Measurements from ENCODE around the gene TNFRSF8. TPM values are rescaled to one million over a fixed set of nuclear protein-coding genes. Genes with fewer than 3 reads are reported as not detected.

TNFRSF8 gene
- total RNA-seq, 4 donors from 2014 or later = 0.26 to 2.4 (median 0.85) TPM

- no peaks in the 10 kb centered on the region for H3K4me1 ChIP-seq
- no peaks in the 10 kb centered on the region for H3K9me3 ChIP-seq
- H3K36me3 ChIP-seq = no peaks in the 10 kb centered on the region
- H3K4me3 ChIP-seq = no peak overlapping the region
- intact Hi-C loops (cut with DNase I; ENCODE audit: low total_unique reads) = no loop called here
- no peak overlapping the region for H3K27ac ChIP-seq
- TF ChIP-seq CTCF (IDR thresholded peaks at IDR 0.05) (no peak), POLR2A (IDR thresholded peaks at IDR 0.05) (no peak)
- no peaks in the 10 kb centered on the region for H3K27me3 ChIP-seq
- no peak for DNase-seq
Measured at GRCh38 chr1:12078575-12078937, 15.5 kb downstream of the TNFRSF8 start.

DNA sequence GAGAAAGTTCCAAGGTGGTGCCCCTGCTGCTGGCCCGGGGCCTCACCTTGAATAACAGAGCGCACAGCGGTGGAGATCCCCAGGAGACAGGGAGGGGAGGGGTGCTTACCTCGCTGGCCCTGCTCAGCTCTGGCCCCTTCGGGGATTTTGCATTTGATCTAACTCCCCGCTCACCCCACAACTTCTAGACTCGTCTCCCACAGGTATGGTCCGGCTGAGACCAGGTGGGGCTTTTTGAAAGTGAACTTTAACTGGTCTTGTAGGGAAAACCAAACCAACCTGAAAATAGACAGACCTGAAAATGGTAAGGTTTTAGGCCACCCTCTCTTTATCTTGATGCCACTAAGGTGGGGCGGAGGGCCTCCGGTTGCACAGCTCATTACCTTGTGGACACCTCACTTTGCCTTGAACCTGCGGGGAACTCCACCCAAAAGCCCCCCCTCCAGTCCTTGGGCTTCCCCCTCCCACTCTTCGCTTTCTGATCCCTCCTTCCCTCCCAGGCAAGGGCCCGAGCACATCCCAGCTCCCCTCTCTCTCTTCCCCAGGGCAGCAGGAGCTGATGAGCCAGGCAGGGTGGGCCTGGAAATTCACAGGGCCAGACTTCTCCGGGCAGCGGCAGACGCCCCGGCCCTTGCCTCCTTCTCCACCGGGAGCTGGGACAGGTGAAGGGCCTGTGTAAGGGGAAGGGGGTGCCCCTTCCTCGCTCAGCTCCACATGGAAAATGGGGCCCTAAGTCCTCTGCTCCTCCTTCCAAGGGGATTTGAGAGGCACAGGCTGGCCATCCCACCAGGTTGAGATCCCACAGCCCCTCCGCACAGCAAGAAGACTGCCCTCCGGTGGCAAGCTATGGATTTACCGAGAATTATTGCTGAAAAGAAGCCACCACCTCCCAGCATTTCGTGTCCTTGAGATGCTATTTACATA is 16.1 kb downstream of the TNFRSF8 start:
- H3K4me1 ChIP-seq = no peaks in the 10 kb centered on the region
- DNase-seq = peak; percentile 27 to 33
- no peak overlapping the region for H3K4me3 ChIP-seq
- intact Hi-C loops (cut with DNase I; ENCODE audit: low total_unique reads) = no loop called here
- H3K27me3 ChIP-seq = no peaks in the 10 kb centered on the region
- H3K27ac ChIP-seq = no peak overlapping the region
- H3K9me3 ChIP-seq = no peaks in the 10 kb centered on the region
- no peaks in the 10 kb centered on the region for H3K36me3 ChIP-seq
- no peak for TF ChIP-seq POLR2A (IDR thresholded peaks at IDR 0.05)
- TF ChIP-seq CTCF (IDR thresholded peaks at IDR 0.05) = peak; percentile 45 to 59 (median 51)

- H3K27me3 ChIP-seq = no peaks in the 10 kb centered on the region
- DNase-seq = no peak
- TF ChIP-seq CTCF (IDR thresholded peaks at IDR 0.05) (no peak), POLR2A (IDR thresholded peaks at IDR 0.05) (no peak)
- intact Hi-C loops (cut with DNase I; ENCODE audit: low total_unique reads) = no loop called here
- H3K36me3 ChIP-seq = no peaks in the 10 kb centered on the region
- H3K9me3 ChIP-seq = no peaks in the 10 kb centered on the region
- H3K4me1 ChIP-seq = no peaks in the 10 kb centered on the region
- no peak overlapping the region for H3K27ac ChIP-seq
- no peak overlapping the region for H3K4me3 ChIP-seq
Measured at GRCh38 chr1:12080156-12080555, 17.1 kb downstream of the TNFRSF8 start.

GRCh38 chr1:12080773-12081556 is 17.9 kb downstream of the TNFRSF8 start:
- no peak for DNase-seq

DNA sequence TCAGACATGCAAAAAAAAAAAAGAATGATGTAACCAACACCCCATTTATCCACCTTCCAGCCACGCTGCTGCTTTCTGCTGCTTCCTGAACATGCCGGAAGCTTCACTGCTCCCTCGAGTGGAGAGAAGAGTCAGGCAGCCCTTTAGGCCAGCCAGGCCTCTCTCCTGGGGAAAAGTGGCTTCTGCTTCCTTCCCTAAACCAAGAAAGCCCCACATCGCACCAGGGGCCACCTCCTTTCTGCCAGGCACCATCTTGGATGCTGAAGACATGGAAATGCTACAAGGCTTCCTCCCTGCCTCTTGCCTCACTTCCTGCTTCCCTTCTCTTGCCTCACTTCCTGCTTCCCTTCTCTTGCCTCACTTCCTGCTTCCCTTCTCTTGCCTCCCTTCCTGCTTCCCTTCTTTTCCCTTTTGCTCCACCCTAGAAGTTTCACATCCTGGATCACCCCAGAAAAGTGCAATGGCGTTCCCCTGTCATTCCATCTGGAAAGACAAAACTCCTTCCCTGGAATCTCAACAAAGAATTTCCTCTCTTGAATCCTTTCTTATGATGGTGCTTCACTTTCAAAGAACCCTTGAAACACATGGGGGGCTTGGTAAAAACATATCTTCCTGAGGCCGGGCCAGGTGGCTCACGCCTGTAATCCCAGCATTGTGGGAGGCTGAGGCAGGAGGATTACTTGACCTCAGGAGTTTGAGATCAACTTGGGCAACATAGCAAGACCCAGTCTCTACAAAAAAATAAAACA is 18.7 kb downstream of the TNFRSF8 start:
- DNase-seq = no peak
- TF ChIP-seq POLR2A (IDR thresholded peaks at IDR 0.05) (no peak), CTCF (IDR thresholded peaks at IDR 0.05) (no peak)
- intact Hi-C loops (cut with DNase I; ENCODE audit: low total_unique reads) = no loop called here
- no peak overlapping the region for H3K4me3 ChIP-seq
- H3K36me3 ChIP-seq = no peaks in the 10 kb centered on the region
- H3K27ac ChIP-seq = no peak overlapping the region
- no peaks in the 10 kb centered on the region for H3K9me3 ChIP-seq
- no peaks in the 10 kb centered on the region for H3K27me3 ChIP-seq
- no peaks in the 10 kb centered on the region for H3K4me1 ChIP-seq

More at GRCh38 chr1:12080773-12081556, 17.9 kb downstream of the TNFRSF8 start:
- H3K27me3 ChIP-seq = no peaks in the 10 kb centered on the region
- no peaks in the 10 kb centered on the region for H3K4me1 ChIP-seq
- H3K9me3 ChIP-seq = no peaks in the 10 kb centered on the region
- H3K4me3 ChIP-seq = no peak overlapping the region
- H3K27ac ChIP-seq = no peak overlapping the region
- H3K36me3 ChIP-seq = no peaks in the 10 kb centered on the region
- no peak for TF ChIP-seq POLR2A (IDR thresholded peaks at IDR 0.05)
- intact Hi-C loops (cut with DNase I; ENCODE audit: low total_unique reads) = no loop called here
